ENCODE data around the gene ROR2. TPM values are rescaled to one million over a fixed set of nuclear protein-coding genes. Genes with fewer than 3 reads are reported as not detected.

The ROR2 gene
- total RNA-seq, 1 donor: 3.0 TPM

DNA sequence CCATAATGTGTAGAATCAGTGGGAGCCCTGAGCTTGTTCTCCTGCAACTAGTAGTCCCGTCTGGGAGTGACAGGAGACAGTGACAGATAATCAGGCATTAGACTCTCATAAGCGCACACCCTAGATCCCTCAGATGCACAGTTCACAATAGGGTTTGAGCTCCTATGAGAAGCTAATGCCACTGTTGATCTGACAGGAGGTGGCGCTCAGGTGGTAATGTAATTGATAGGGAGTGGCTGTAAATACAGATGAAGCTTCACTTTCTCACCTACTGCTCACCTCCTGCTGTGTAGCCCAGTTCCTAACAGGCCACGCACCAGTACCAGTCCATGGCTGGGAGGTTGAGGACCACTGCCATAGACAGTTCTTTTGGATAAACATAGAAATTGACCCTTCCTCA, 188.7 kb downstream of the ROR2 start:
- TF ChIP-seq, protein P1, sequence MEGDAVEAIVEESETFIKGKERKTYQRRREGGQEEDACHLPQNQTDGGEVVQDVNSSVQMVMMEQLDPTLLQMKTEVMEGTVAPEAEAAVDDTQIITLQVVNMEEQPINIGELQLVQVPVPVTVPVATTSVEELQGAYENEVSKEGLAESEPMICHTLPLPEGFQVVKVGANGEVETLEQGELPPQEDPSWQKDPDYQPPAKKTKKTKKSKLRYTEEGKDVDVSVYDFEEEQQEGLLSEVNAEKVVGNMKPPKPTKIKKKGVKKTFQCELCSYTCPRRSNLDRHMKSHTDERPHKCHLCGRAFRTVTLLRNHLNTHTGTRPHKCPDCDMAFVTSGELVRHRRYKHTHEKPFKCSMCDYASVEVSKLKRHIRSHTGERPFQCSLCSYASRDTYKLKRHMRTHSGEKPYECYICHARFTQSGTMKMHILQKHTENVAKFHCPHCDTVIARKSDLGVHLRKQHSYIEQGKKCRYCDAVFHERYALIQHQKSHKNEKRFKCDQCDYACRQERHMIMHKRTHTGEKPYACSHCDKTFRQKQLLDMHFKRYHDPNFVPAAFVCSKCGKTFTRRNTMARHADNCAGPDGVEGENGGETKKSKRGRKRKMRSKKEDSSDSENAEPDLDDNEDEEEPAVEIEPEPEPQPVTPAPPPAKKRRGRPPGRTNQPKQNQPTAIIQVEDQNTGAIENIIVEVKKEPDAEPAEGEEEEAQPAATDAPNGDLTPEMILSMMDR (IDR thresholded peaks at IDR 0.05; ENCODE audit: insufficient read depth, low read depth, low read length): no peak
- no peak overlapping the region for H3K4me3 ChIP-seq (ENCODE audit: low read depth, low read length)
- no peak for DNase-seq (ENCODE audit: low read depth)

DNA sequence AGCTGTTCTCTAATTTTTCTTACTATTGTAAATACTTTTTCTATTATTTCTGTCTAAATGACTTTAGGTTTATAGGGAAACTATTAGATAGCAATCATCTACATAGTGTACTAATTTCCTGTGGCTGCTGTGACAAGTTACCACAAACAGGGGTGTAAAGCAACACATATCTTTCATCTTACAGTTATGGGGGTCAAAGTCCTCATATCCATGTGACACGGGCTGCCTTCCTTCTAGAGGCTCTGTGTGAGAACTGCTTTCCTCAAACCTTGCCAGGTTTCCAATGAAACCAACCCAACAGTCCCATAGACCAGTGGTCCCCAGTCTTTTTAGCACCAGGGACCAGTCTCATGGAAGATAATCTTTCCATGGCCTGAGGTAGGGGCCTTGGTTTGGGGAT, 189.1 kb downstream of the ROR2 start:
- TF ChIP-seq, protein P1 (IDR thresholded peaks at IDR 0.05; ENCODE audit: insufficient read depth, low read depth, low read length): no peak
- no peak overlapping the region for H3K4me3 ChIP-seq (ENCODE audit: low read depth, low read length)
- no peak for DNase-seq (ENCODE audit: low read depth)

DNA sequence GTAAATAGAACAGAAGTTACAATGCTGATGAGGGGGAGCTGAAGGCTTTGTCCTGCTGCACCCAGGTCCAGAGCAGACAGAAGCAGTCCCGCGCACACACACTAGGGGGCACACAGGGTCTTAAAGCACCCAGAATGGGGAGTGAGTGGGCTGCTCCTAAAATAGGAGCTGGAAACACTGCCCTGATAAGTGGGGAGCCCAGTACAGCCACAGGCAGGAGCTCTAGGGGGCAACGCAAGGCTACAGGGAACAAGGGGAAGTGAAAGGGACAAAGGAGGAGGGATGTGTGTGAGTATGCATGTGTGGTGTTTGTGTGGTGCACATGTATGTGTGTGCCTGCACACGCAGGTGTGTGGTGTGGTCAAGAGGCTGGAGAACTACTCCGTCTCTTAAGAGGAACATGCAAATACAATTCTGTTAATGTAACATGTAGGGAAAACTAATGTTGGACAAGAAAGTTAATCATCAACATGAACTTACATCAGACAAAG, 191.5 kb downstream of the ROR2 start:
- TF ChIP-seq, protein P1 (IDR thresholded peaks at IDR 0.05; ENCODE audit: insufficient read depth, low read depth, low read length): peak; percentile 93
- peak; percentile 78 for DNase-seq (ENCODE audit: low read depth)
- H3K4me3 ChIP-seq (ENCODE audit: low read depth, low read length): no peak overlapping the region

DNA sequence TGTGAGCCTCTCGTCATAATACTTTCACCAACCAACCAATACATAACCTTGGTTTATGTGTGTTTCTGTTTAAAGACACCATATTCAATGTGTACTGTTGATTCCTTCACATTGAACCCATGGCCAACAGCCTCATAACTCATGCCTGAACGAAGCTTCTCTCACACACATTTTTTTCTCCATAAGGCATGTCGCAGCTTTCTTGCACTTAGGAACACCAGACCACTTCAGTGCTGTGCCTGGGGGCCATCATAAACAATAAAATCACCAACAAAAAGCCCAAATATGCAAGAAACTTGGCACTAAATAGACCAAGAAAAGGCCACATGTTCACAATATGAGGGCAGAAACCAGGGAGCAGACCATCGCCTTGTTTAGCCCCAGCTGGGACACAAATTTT, 192.2 kb downstream of the ROR2 start:
- TF ChIP-seq, protein P1 (IDR thresholded peaks at IDR 0.05; ENCODE audit: insufficient read depth, low read depth, low read length): no peak
- DNase-seq (ENCODE audit: low read depth): no peak
- no peak overlapping the region for H3K4me3 ChIP-seq (ENCODE audit: low read depth, low read length)

DNA sequence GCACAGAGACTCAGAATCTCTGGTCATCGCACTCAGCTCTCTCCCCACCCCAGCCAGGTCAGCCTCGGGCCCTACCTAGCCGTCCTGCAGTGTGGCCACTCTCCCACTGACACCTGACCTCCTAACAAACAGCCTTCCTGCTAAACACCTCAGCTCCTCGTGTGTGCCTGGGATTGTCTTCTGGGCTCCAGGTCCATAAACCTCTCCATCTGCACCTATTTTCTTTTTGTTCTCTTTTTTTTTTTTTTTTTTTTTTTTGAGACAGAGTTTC, 193.6 kb downstream of the ROR2 start:
- no peak for DNase-seq (ENCODE audit: low read depth)
- H3K4me3 ChIP-seq (ENCODE audit: low read depth, low read length): no peak overlapping the region
- TF ChIP-seq, protein P1 (IDR thresholded peaks at IDR 0.05; ENCODE audit: insufficient read depth, low read depth, low read length): no peak

DNA sequence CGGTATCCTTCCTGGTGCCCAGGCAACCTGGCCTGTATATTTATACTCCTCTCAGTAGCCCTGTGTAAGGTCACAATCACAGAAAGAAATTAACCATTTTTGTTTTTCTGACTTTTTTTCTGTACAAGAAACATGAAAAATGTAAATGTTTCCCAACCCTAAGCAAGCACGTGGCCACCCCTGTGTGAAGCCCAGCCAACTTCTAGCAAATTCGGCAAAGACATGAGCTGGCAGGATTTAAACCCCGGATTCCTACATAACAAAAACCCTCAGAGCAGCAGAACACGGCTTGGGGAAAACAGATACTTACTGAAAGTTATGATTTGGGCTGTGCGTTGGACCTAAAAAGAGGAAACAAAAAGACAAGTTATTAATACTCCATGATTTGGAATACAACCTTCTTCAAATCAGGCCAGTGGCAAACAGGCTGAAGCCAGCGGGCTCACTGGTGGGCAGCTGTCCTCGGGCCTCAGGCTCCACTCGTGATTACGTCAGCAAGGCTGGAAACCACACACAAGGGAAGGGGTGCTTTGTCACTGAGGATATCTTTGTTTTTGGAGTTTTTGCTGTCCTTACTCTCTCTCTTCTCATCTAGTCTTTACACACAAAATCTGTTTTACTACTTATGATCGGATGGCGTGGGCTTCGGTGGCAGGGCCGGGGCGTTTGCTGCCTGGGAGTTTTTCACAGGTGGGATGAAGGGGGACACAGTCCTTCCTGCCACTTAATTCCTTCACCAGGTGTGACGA, 194.1 kb downstream of the ROR2 start:
- DNase-seq (ENCODE audit: low read depth): no peak
- TF ChIP-seq, protein P1 (IDR thresholded peaks at IDR 0.05; ENCODE audit: insufficient read depth, low read depth, low read length): no peak
- no peak overlapping the region for H3K4me3 ChIP-seq (ENCODE audit: low read depth, low read length)

DNA sequence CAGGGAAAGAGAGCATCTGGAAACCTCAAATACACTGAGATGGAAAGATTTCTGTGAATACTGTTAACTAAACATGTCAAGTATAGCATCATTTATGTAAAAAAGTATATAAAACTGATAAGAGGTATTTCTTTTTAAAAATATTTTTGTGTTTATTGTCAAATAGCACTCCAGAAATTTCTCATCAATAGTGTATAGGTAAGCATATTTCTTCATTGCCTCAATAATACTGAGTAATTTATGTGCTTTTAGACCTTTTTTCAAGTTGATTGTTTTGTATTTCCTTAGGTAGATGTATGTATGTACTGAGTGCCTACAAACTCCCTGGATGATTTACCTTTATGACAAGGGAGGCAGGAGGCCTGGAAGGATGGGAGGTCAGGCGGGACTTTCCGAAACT, 196.3 kb downstream of the ROR2 start:
- TF ChIP-seq, protein P1 (IDR thresholded peaks at IDR 0.05; ENCODE audit: insufficient read depth, low read depth, low read length): no peak
- no peak for DNase-seq (ENCODE audit: low read depth)
- H3K4me3 ChIP-seq (ENCODE audit: low read depth, low read length): no peak overlapping the region

Measured in fibroblast of villous mesenchyme (primary cell).